ENCODE measurements around the gene CASP2.
A peak's percentile ranks its signal among the peaks of the same experiment; 100 is the strongest.

The CASP2 gene

GRCh38 chr7:143299346-143299745 lies 11.2 kb downstream of the CASP2 start:
- no peak for DNase-seq (ENCODE audit: low read depth)

- DNase-seq (ENCODE audit: low read depth), result peak; percentile 50
Observed at GRCh38 chr7:143299840-143300239, 11.7 kb downstream of the CASP2 start.

- DNase-seq (ENCODE audit: low read depth), result no peak
Observed at GRCh38 chr7:143300959-143301935, 13.1 kb downstream of the CASP2 start.

- DNase-seq (ENCODE audit: low read depth), result no peak
Observed at GRCh38 chr7:143303733-143304132, 15.6 kb downstream of the CASP2 start.

GRCh38 chr7:143304938-143305337 lies 16.8 kb downstream of the CASP2 start:
- no peak for DNase-seq (ENCODE audit: low read depth)

GRCh38 chr7:143305423-143306070 lies 17.4 kb downstream of the CASP2 start:
- DNase-seq (ENCODE audit: low read depth), result peak; percentile 73

GRCh38 chr7:143308632-143309031 lies 20.5 kb downstream of the CASP2 start:
- DNase-seq (ENCODE audit: low read depth), result no peak

- DNase-seq (ENCODE audit: low read depth), result no peak
Observed at GRCh38 chr7:143314127-143314526, 26.0 kb downstream of the CASP2 start.

GRCh38 chr7:143315776-143316175 lies 27.6 kb downstream of the CASP2 start, which contains the start of gene CLCN1:
TSS of gene CLCN1 (plus strand) at chr7:143316111. CDS start at chr7:143316213, 102 bp downstream.
- no peak for DNase-seq (ENCODE audit: low read depth)

GRCh38 chr7:143316492-143316891 lies 28.3 kb downstream of the CASP2 start:
- DNase-seq (ENCODE audit: low read depth), result no peak

- no peak for DNase-seq (ENCODE audit: low read depth)
Observed at GRCh38 chr7:143318661-143319060, 30.5 kb downstream of the CASP2 start.

GRCh38 chr7:143320620-143321019 lies 32.5 kb downstream of the CASP2 start:
- DNase-seq (ENCODE audit: low read depth), result no peak

GRCh38 chr7:143321242-143321641 lies 33.1 kb downstream of the CASP2 start:
- no peak for DNase-seq (ENCODE audit: low read depth)

GRCh38 chr7:143321734-143322133 lies 33.6 kb downstream of the CASP2 start:
- no peak for DNase-seq (ENCODE audit: low read depth)

- no peak for DNase-seq (ENCODE audit: low read depth)
Observed at GRCh38 chr7:143322760-143323633, 34.8 kb downstream of the CASP2 start.

- DNase-seq (ENCODE audit: low read depth), result no peak
Observed at GRCh38 chr7:143323653-143324052, 35.5 kb downstream of the CASP2 start.

GRCh38 chr7:143325240-143325639 lies 37.1 kb downstream of the CASP2 start:
- no peak for DNase-seq (ENCODE audit: low read depth)

GRCh38 chr7:143327903-143328302 lies 39.8 kb downstream of the CASP2 start:
- no peak for DNase-seq (ENCODE audit: low read depth)

- no peak for DNase-seq (ENCODE audit: low read depth)
Observed at GRCh38 chr7:143329471-143330170, 41.5 kb downstream of the CASP2 start.

- no peak for DNase-seq (ENCODE audit: low read depth)
Observed at GRCh38 chr7:143331179-143331801, 43.1 kb downstream of the CASP2 start.

GRCh38 chr7:143334244-143334643 lies 46.1 kb downstream of the CASP2 start:
- DNase-seq (ENCODE audit: low read depth), result no peak

All from activated T-cell treated with anti-CD3 and anti-CD28 coated beads for 1 hour (primary cell).